Thyroid gland (tissue), 4 donors: Measurements from ENCODE around the gene PDE11A. TPM values are rescaled to one million over a fixed set of nuclear protein-coding genes. Genes with fewer than 3 reads are reported as not detected.

Source experiments
- DNase-seq, 2 donors: peaks; one replicate each; pipeline ENCODE4 v3.0.0-alpha.2; 2019
- H3K27ac ChIP-seq, 3 donors: fragments of 200-600 bp; sonication (generic); 1 replicate in 2 of 3; 2 replicates in 1 of 3; pipeline ENCODE4 v1.5.1; 2016 to 2019; ENCODE audit warnings: mild to moderate bottlenecking in 1 of 3, moderate library complexity in 1 of 3
- H3K27me3 ChIP-seq: fragments of 200-600 bp; sonication (generic); one replicate; pipeline ENCODE4 v1.5.1; 2019
- H3K36me3 ChIP-seq, 2 donors: fragments of 200-600 bp; sonication (generic); one replicate each; pipeline ENCODE4 v1.5.1; 2016 to 2019
- H3K4me1 ChIP-seq, 2 donors: fragments of 200-600 bp; sonication (generic); one replicate each; pipeline ENCODE4 v1.5.1; 2017 to 2019
- H3K4me3 ChIP-seq, 3 donors: fragments of 200-600 bp; sonication (generic); replicated peaks in 1 of 3; 1 replicate in 2 of 3; 2 replicates in 1 of 3; pipeline ENCODE4 v1.5.1; 2016; ENCODE audit warnings: mild to moderate bottlenecking in 1 of 3
- H3K9me3 ChIP-seq: fragments of 200-600 bp; sonication (generic); one replicate; pipeline ENCODE4 v1.5.1; 2017
- POLR2A ChIP-seq, 2 donors: fragments of 450-650 bp; IDR thresholded peaks; one replicate each; pipeline ENCODE4 v1.6.1; 2017; ENCODE audit warnings: antibody characterized with exemption in 2 of 2, mild to moderate bottlenecking in 2 of 2, moderate library complexity in 1 of 2
- WGBS, 2 donors: methylation state at CpG; one replicate each; pipeline ENCODE4 v1.1.5; 2017; 5-methylcytosine and 5-hydroxymethylcytosine counted together
- intact Hi-C: fragments of 100-400 bp; cut with DNase I; formaldehyde crosslinking; loops from one replicate; pipeline ENCODE4 v1.15.1; 2023
- total RNA-seq, 4 donors: library from RNA; depleted of rRNA; stranded (reverse); fragments of >200 nt; gene quantifications; one replicate each; pipeline ENCODE4 v1.2.3, GENCODE V29; 2016
- TF ChIP-seq, protein P1 (sequence below), 6 experiments: fragments of 200-600 bp in 3 of 6; fragments of 450-650 bp in 3 of 6; sonication (generic) in 3 of 6; IDR thresholded peaks; one replicate each; pipeline ENCODE4 v1.5.1; 2016 to 2019; ENCODE audit warnings: antibody characterized with exemption in 6 of 6, mild to moderate bottlenecking in 2 of 6, inconsistent platforms in 1 of 6, moderate library complexity in 1 of 6

The PDE11A gene
- total RNA-seq, 4 donors from 2014 or later, result 2.2 to 4.0 (median 3.0) TPM

DNA sequence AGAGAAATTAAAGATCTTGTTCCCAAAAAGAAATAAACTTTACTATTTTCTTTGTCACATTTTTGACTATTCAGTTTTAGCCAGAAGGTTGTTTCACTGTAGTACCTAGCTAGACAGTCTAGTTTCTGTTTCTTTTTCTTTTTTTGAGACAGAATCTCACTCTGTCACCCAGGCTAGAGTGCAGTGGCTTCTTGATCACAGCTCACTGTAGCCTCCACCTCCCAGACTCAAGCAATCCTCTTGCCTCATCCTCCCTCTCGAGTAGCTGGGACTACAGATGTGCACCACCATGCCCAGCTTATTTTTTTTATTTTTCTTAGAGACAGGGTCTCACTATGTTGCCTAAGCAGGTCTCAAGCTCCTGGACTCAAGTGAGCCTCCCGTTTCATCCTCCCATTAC, 41.9 kb upstream of the PDE11A start:
- intact Hi-C loops, result no loop called here
- Histone ChIP-seq H3K27me3 (no peaks in the 10 kb centered on the region), H3K27ac (no peak overlapping the region), H3K4me1 (peaks cover 6 to 14% of the 10 kb centered on the region in 2 donors), H3K4me3 (no peak overlapping the region), H3K36me3 (peaks cover 0 to 4% of the 10 kb centered on the region in 2 donors), H3K9me3 (no peaks in the 10 kb centered on the region)
- WGBS, 2 donors, result 86 to 90% methylated on average over 2 of the region's 2 CpGs
- no peak for TF ChIP-seq POLR2A (IDR thresholded peaks at IDR 0.05)
- TF ChIP-seq, protein P1, sequence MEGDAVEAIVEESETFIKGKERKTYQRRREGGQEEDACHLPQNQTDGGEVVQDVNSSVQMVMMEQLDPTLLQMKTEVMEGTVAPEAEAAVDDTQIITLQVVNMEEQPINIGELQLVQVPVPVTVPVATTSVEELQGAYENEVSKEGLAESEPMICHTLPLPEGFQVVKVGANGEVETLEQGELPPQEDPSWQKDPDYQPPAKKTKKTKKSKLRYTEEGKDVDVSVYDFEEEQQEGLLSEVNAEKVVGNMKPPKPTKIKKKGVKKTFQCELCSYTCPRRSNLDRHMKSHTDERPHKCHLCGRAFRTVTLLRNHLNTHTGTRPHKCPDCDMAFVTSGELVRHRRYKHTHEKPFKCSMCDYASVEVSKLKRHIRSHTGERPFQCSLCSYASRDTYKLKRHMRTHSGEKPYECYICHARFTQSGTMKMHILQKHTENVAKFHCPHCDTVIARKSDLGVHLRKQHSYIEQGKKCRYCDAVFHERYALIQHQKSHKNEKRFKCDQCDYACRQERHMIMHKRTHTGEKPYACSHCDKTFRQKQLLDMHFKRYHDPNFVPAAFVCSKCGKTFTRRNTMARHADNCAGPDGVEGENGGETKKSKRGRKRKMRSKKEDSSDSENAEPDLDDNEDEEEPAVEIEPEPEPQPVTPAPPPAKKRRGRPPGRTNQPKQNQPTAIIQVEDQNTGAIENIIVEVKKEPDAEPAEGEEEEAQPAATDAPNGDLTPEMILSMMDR (IDR thresholded peaks at IDR 0.05), result no peak
- no peak for DNase-seq

DNA sequence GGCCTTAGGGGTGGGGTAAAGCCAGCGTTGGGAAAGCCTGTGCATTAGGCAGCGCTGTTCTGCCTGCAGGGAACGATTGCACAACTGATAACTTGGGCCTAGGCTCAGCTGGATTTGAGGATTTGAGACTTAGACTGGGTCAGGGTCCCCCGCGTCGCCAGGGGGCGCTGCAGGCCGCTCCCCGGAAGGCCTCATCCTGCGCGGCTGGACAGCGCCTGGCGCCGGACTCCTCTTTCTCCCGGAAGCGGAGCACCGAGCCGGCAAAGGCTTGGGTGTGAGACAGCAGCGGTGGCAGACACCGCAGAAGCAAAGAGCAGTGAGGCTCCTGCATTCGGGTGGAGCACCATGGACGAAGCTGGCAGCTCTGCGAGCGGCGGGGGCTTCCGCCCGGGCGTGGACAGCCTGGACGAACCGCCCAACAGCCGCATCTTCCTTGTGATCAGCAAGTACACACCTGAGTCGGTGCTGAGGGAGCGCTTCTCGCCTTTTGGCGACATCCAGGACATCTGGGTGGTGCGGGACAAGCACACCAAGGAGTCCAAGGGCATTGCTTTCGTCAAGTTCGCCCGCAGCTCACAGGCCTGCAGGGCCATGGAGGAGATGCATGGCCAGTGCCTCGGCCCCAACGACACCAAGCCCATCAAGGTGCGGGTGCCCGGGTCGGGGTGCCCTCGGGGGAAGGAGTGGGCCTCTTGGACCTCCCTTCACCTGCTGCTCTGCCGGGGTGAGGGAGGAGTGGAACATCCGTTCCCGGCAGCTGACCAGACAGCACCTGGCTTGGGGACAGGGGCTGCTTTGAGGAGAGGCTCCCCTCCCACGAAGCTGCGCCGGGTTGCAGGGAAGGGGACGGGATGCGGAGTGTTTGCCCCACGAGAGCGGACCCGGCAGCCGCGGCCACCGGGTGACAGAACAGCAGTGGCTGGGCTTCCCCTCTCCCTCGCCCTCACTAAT, 39.9 kb upstream of the PDE11A start, which contains the start of gene RBM45:
Gene RBM45, plus strand, starts transcription at position 236 of the 951 bp plus-strand sequence. Its CDS starts 110 bp downstream, at position 346.
- Histone ChIP-seq H3K4me3 (peak within 1 kb of the TSS; percentile 45 to 87 (median 78)), H3K27me3 (no peaks in the 10 kb centered on the region), H3K4me1 (peaks cover 6 to 14% of the 10 kb centered on the region in 2 donors), H3K9me3 (no peaks in the 10 kb centered on the region), H3K27ac (peak within 1 kb of the TSS in 2 of 3 donors; percentile 48 to 71), H3K36me3 (no peaks in the 10 kb centered on the region)
- peak; percentile 91 to 93 for DNase-seq
- TF ChIP-seq, protein P1 (IDR thresholded peaks at IDR 0.05), result peak; percentile 90 to 98 (median 94)
- TF ChIP-seq POLR2A (IDR thresholded peaks at IDR 0.05), result peak in 1 of 2 donors; percentile 78
- intact Hi-C loops, result no loop called here
- 0 to 1% methylated on average over 18 of the region's 60 CpGs for WGBS, 2 donors

GRCh38 chr2:178111743-178112142, 39.2 kb upstream of the PDE11A start:
- TF ChIP-seq, protein P1 (IDR thresholded peaks at IDR 0.05), result no peak
- TF ChIP-seq POLR2A (IDR thresholded peaks at IDR 0.05), result no peak
- no peaks in the 10 kb centered on the region for H3K27me3 ChIP-seq
- 100% methylated on average over 1 of the region's 1 CpG for WGBS, 2 donors
- peaks cover 6 to 14% of the 10 kb centered on the region in 2 donors for H3K4me1 ChIP-seq
- H3K9me3 ChIP-seq, result no peaks in the 10 kb centered on the region
- intact Hi-C loops, result no loop called here
- H3K4me3 ChIP-seq, result no peak overlapping the region
- DNase-seq, result no peak
- H3K36me3 ChIP-seq, result no peaks in the 10 kb centered on the region
- no peak overlapping the region for H3K27ac ChIP-seq

- 87 to 88% methylated on average over 4 of the region's 4 CpGs for WGBS, 2 donors
- no peak overlapping the region for H3K27ac ChIP-seq
- no peaks in the 10 kb centered on the region for H3K36me3 ChIP-seq
- no peaks in the 10 kb centered on the region for H3K27me3 ChIP-seq
- H3K9me3 ChIP-seq, result no peaks in the 10 kb centered on the region
- no peak overlapping the region for H3K4me3 ChIP-seq
- intact Hi-C loops, result no loop called here
- TF ChIP-seq POLR2A (IDR thresholded peaks at IDR 0.05), result no peak
- TF ChIP-seq, protein P1 (IDR thresholded peaks at IDR 0.05), result no peak
- no peak for DNase-seq
- peaks cover 7 to 17% of the 10 kb centered on the region in 2 donors for H3K4me1 ChIP-seq
These were observed 38.1 kb upstream of the PDE11A start for GRCh38 chr2:178110681-178111080.

DNA sequence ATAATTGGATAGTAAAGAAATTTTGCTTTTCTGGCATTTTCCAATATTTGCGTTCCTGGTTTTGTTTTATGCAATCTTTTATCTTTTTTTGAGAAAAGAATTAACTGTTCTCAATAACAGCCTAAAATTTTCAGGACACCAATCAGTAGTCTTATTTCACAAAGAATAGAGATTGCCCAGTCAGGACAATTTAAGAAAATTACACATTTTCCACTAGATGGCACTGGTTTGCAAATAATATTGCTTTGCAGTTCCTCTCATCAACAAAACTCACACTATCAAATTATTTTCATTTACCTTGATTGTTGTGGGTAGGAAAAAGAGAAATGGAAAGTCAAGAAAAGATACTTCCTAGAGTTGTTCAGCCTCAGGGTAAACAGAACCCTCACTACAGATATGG, 37.2 kb upstream of the PDE11A start:
- 5 to 9% methylated on average over 1 of the region's 1 CpG for WGBS, 2 donors
- DNase-seq, result no peak
- no peak for TF ChIP-seq POLR2A (IDR thresholded peaks at IDR 0.05)
- TF ChIP-seq, protein P1 (IDR thresholded peaks at IDR 0.05), result peak; percentile 9 to 62 (median 48)
- intact Hi-C loops, result loop anchor here (10.0 kb wide), 1 partner anchor 125 kb away; no protein-coding TSS in a partner anchor
- Histone ChIP-seq H3K9me3 (no peaks in the 10 kb centered on the region), H3K27me3 (no peaks in the 10 kb centered on the region), H3K4me1 (peaks cover 10 to 17% of the 10 kb centered on the region in 2 donors), H3K4me3 (no peak overlapping the region), H3K27ac (no peak overlapping the region), H3K36me3 (no peaks in the 10 kb centered on the region)
